CD4-positive, alpha-beta T cell (primary cell): ENCODE data around the gene ZBTB48. TPM values are rescaled to one million over a fixed set of nuclear protein-coding genes. Genes with fewer than 3 reads are reported as not detected.

Source experiments
- ATAC-seq: fragments of 200-7000 bp; cut with Tn5 transposase; one replicate; pipeline ENCODE4 v1.10.0; 2022; ENCODE audit warnings: mild to moderate bottlenecking; ENCODE audit not compliant: poor library complexity
- CTCF ChIA-PET: fragments of 350-600 bp; sonication (Branson Sonifier 250); formaldehyde crosslinking; loops from one replicate; lab custom pipeline; 2021; ENCODE audit warnings: antibody characterized with exemption, inconsistent platforms; lab: Charles Lee
- POLR2A ChIA-PET: fragments of 350-600 bp; sonication (Branson Sonifier 250); formaldehyde crosslinking; loops from one replicate; lab custom pipeline; 2021; ENCODE audit warnings: antibody characterized with exemption, inconsistent platforms; lab: Charles Lee
- DNase-seq, 14 experiments: peaks; one replicate each; pipeline ENCODE4 v3.0.0-alpha.2; 2013 to 2020; ENCODE audit warnings: mixed read lengths in 2 of 14
- H3K27ac ChIP-seq, 2 donors: one replicate each; pipeline versions ENCODE4 v1.5.1 to v1.7.0; 2013; ENCODE audit warnings: low read length in 2 of 2, low read depth in 1 of 2, mild to moderate bottlenecking in 1 of 2
- H3K27me3 ChIP-seq, 2 experiments: 1 replicate in 1 of 2; 2 replicates in 1 of 2; pipeline versions ENCODE4 v1.6.1 to v1.7.0; 2013; ENCODE audit warnings: low read length in 2 of 2, control low read depth in 1 of 2, mild to moderate bottlenecking in 1 of 2, moderate library complexity in 1 of 2; ENCODE audit not compliant: insufficient read depth in 2 of 2, control insufficient read depth in 1 of 2
- H3K36me3 ChIP-seq: one replicate; pipeline ENCODE4 v1.6.1; 2013; ENCODE audit warnings: low read length, control low read depth; ENCODE audit not compliant: insufficient read depth
- H3K4me1 ChIP-seq: one replicate; pipeline ENCODE4 v1.6.1; 2013; ENCODE audit warnings: low read length, control low read depth; ENCODE audit not compliant: insufficient read depth
- H3K4me3 ChIP-seq: one replicate; pipeline ENCODE4 v1.5.1; 2013; ENCODE audit warnings: mild to moderate bottlenecking, low read length, moderate library complexity
- H3K9me3 ChIP-seq, 2 experiments: 1 replicate in 1 of 2; 2 replicates in 1 of 2; pipeline versions ENCODE4 v1.6.1 to v1.7.0; 2013; ENCODE audit warnings: low read length in 2 of 2, mild to moderate bottlenecking in 2 of 2, control low read depth in 1 of 2, moderate library complexity in 1 of 2; ENCODE audit not compliant: control insufficient read depth in 1 of 2, insufficient read depth in 1 of 2
- H3K27ac Mint-ChIP-seq: one replicate; pipeline ENCODE4 v1.8.0; 2020; ENCODE audit warnings: mixed read lengths
- H3K27me3 Mint-ChIP-seq: one replicate; pipeline ENCODE4 v1.8.0; 2021; ENCODE audit warnings: mixed read lengths
- H3K36me3 Mint-ChIP-seq: one replicate; pipeline ENCODE4 v1.8.0; 2021; ENCODE audit warnings: low read depth, mixed read lengths
- H3K4me1 Mint-ChIP-seq: one replicate; pipeline ENCODE4 v1.8.0; 2021; ENCODE audit warnings: low read depth, mixed read lengths
- H3K4me3 Mint-ChIP-seq: one replicate; pipeline ENCODE4 v1.8.0; 2020; ENCODE audit warnings: mild to moderate bottlenecking, mixed read lengths
- H3K9me3 Mint-ChIP-seq: one replicate; pipeline ENCODE4 v1.8.0; 2020; ENCODE audit warnings: mixed read lengths
- CTCF ChIP-seq: fragments of 200-600 bp; IDR thresholded peaks from one replicate; pipeline ENCODE4 v1.8.0; 2022; ENCODE audit warnings: antibody characterized with exemption, mild to moderate bottlenecking
- intact Hi-C, 2 experiments: fragments of 100-400 bp; cut with DNase I in 1 of 2; cut with micrococcal nuclease in 1 of 2; formaldehyde crosslinking; loops; one replicate each; pipeline versions ENCODE4 v1.15.1 to v1.9.0; 2023 to 2025; cut with DNase I, micrococcal nuclease
- total RNA-seq, 174 experiments: library from RNA in 2 of 174; stranded (reverse) in 2 of 174; gene quantifications; one replicate each; pipeline ENCODE4 v1.2.3 and lab custom pipeline; 2021 to 2026

Gene ZBTB48
- total RNA-seq, 2 experiments from 2014 or later = 31.4 to 31.7 TPM

- H3K9me3 ChIP-seq = no peaks in the 10 kb centered on the region
- H3K36me3 Mint-ChIP-seq = peaks cover 56% of the 10 kb centered on the region
- no peak for TF ChIP-seq CTCF
- peak overlapping the region; percentile 65 for H3K27ac Mint-ChIP-seq
- intact Hi-C loops = no loop called here
- no peak overlapping the region for H3K4me3 Mint-ChIP-seq
- H3K27me3 ChIP-seq = no peaks in the 10 kb centered on the region
- no peaks in the 10 kb centered on the region for H3K27me3 Mint-ChIP-seq
- peaks cover 79% of the 10 kb centered on the region for H3K36me3 ChIP-seq
- no peak for ATAC-seq
- CTCF ChIA-PET = no interaction called here
- peak in 2 of 14 experiments; percentile 34 to 41 for DNase-seq
- peak overlapping the region in 1 of 2 donors; percentile 35 for H3K27ac ChIP-seq
- POLR2A ChIA-PET = interaction anchor here (0.6 to 1.7 kb wide), 2 partner anchors 10 to 392 kb away, joined by 4 to 17 read pairs; partner anchors contain the start of gene RPL22
- H3K9me3 Mint-ChIP-seq = no peaks in the 10 kb centered on the region
- peaks cover 44% of the 10 kb centered on the region for H3K4me1 Mint-ChIP-seq
- H3K4me1 ChIP-seq = peaks cover 61% of the 10 kb centered on the region
- H3K4me3 ChIP-seq = no peak overlapping the region
Measured at GRCh38 chr1:6591222-6591621, 11.4 kb downstream of the ZBTB48 start.

- intact Hi-C loops = no loop called here
Measured at GRCh38 chr1:6591644-6592043, 11.8 kb downstream of the ZBTB48 start.

GRCh38 chr1:6592441-6592840 lies 12.6 kb downstream of the ZBTB48 start:
- intact Hi-C loops = no loop called here

More at GRCh38 chr1:6591644-6592043, 11.8 kb downstream of the ZBTB48 start:
- H3K36me3 ChIP-seq = peaks cover 84% of the 10 kb centered on the region
- H3K4me1 ChIP-seq = peaks cover 65% of the 10 kb centered on the region
- H3K27me3 ChIP-seq = no peaks in the 10 kb centered on the region
- H3K27ac ChIP-seq = peak overlapping the region in 1 of 2 donors; percentile 35
- ATAC-seq (no peak), DNase-seq (peak in 1 of 14 experiments; percentile 12)
- peaks cover 48% of the 10 kb centered on the region for H3K4me1 Mint-ChIP-seq
- H3K9me3 ChIP-seq = no peaks in the 10 kb centered on the region
- H3K9me3 Mint-ChIP-seq = no peaks in the 10 kb centered on the region
- H3K36me3 Mint-ChIP-seq = peaks cover 60% of the 10 kb centered on the region
- H3K4me3 ChIP-seq = no peak overlapping the region
- H3K4me3 Mint-ChIP-seq = no peak overlapping the region
- ChIA-PET CTCF (no interaction called here), POLR2A (interaction anchor here (0.6 to 1.7 kb wide), 4 partner anchors 9 to 392 kb away, joined by 3 to 17 read pairs (median 4); partner anchors contain the start of genes RPL22 and ZBTB48)
- no peaks in the 10 kb centered on the region for H3K27me3 Mint-ChIP-seq
- TF ChIP-seq CTCF = no peak
- H3K27ac Mint-ChIP-seq = no peak overlapping the region

More at GRCh38 chr1:6592441-6592840, 12.6 kb downstream of the ZBTB48 start:
- H3K4me1 ChIP-seq = peaks cover 65% of the 10 kb centered on the region
- H3K4me3 ChIP-seq = no peak overlapping the region
- Mint-ChIP-seq H3K9me3 (no peaks in the 10 kb centered on the region), H3K36me3 (peaks cover 68% of the 10 kb centered on the region), H3K4me1 (peaks cover 46% of the 10 kb centered on the region), H3K27ac (no peak overlapping the region), H3K4me3 (no peak overlapping the region), H3K27me3 (no peaks in the 10 kb centered on the region)
- no peak for TF ChIP-seq CTCF
- H3K9me3 ChIP-seq = no peaks in the 10 kb centered on the region
- POLR2A ChIA-PET = interaction anchor here (0.9 to 1.7 kb wide), 3 partner anchors 9 to 47 kb away, joined by 3 to 17 read pairs (median 3); partner anchors contain the start of gene ZBTB48
- CTCF ChIA-PET = no interaction called here
- ATAC-seq (no peak), DNase-seq (no peak)
- peaks cover 92% of the 10 kb centered on the region for H3K36me3 ChIP-seq
- H3K27me3 ChIP-seq = no peaks in the 10 kb centered on the region
- H3K27ac ChIP-seq = no peak overlapping the region
